ENCODE data around the gene DENND1A.

- TF ChIP-seq EZH2 (IDR thresholded peaks at IDR 0.05; ENCODE audit: insufficient read depth, low read length) (no peak), CTCF (IDR thresholded peaks at IDR 0.05; ENCODE audit: insufficient read depth, low read depth, low read length) (no peak)
Measured at GRCh38 chr9:123651273-123651672, 278.7 kb downstream of the DENND1A start.

All from astrocyte (in vitro differentiated cells and primary cell).